GM19035 (cell line): ENCODE results near the gene ATG2B.
"Not testable (repeated sequence)": the region's sequence is repeated elsewhere in the genome, so short reads cannot be mapped to it uniquely, and the experiment has no call there.

Source experiments
- ATAC-seq: cut with Tn5 transposase; IDR thresholded peaks from one replicate; pipeline ENCODE4 v1.9.1; 2021; ENCODE audit not compliant: unreplicated experiment

ATG2B gene

GRCh38 chr14:96254687-96255086 lies 108.5 kb downstream of the ATG2B start:
- ATAC-seq: no peak

DNA sequence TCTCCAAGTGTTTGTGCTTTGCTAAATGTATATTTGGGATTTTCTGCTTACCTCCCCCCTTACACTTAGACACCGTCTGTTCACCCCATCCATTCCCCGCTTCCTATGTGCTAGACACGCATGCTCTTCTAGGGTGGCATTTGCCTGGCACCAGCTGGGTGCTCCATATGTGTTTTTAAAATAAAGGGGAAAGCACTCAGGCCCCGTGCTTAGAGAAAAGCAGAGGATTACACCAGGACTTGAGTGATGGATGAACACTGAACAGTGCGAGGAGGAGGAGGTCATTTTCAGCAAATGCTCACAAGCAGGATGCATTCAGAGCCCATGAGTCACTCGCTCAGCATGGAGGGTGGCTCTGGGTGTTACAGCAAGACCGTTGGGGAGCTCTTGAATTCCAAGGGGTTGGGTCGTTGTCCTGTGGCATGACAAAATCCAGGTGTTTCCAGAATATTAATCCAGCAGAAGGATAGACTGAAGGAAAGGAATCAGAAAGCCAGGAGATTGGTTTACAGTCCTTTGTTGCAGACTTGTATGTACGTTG lies 110.1 kb downstream of the ATG2B start:
- ATAC-seq: no peak

- no peak for ATAC-seq
Measured at GRCh38 chr14:96252323-96252998, 110.7 kb downstream of the ATG2B start.

- no peak for ATAC-seq
Measured at GRCh38 chr14:96251656-96252155, 111.4 kb downstream of the ATG2B start.

DNA sequence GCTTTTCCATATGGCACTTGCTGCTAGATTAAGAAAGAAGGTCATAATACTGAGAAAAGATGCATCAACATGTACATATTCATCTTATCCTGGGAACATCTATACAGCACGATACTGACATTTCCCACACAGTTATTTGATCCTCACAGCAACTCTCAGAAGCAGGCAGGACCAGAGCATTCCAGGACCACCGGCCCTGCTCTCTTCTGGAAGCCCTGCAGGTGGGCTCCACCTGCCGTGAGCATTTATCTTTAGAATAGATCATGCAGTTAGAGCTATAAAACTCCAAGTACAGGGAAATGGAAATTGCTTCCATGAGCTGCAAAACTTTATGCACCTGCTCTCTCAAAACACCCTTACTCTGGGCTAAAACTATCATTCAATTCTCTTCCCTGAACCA lies 112.7 kb downstream of the ATG2B start:
- no peak for ATAC-seq

GRCh38 chr14:96249029-96249428 lies 114.1 kb downstream of the ATG2B start:
- ATAC-seq: no peak

DNA sequence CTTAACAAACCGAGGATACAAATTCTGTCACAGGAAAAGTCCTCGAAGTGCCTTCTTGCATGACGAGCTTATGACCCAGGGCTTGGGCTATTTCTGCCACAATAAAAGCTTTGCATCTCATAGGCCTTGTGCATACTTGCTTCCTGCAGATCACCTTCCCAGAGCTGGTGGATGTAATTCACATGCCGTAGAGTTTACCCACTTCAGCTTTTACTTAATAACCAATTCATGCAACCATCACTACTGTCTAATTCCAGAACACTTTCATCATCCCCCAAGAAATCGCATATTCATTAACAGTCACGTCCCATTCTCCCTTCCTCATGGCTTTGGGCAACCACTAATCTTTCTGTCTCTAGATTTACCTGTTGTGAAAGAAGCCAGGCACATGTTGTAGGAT lies 116.1 kb downstream of the ATG2B start:
- ATAC-seq: no peak

DNA sequence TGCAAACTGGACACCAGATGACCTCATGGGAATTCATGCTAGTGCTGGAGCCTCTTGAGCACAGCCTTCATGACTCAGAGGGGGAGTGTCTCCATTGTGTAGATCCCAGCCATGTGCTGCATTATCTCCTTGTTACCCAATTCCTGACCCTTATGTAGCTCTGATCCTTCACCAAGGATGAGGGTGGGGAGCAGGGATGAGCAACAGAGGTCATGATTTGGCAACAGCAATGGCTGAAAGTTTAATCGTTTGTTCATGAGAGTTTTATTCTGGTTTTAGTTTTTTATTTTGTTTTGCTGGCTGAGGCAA lies 116.6 kb downstream of the ATG2B start:
- no peak for ATAC-seq

DNA sequence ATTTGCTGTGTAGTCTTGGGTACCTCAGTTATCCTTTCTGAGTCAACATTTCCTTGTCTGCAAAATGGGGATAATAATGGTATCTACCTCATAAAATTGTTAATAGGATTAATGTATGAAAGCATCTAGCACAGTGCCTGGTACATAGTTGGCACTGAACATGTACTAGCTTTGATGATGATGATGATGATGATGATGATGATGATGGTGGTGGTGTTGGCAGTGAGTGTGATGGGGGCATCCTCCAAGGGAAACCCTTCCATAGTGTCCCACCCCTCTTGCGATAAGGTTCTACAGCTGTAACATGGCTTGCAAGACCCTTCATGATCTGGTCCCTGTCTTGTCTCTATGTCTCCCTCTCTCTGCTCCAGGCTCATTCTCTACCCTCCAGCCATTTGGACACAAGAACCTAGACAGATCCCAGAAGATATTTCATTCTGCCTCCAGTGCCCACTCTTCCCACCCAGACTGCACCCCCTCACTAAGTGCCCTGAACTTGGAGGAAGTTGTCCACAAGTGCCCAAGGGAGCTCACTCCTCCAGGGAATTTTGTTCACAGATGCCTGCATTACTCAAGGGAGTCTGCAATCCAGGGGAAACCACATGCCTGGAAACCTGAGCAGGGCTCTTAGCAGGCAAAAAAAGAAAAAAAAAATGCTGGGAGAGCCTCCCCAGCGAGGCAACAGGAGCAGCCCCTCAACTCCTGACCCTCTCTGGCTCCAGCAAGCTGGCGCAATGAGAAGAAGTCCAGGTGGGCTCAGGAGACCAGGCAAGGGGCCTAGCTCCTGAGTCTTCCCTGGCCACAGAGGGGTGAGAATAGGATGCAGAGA lies 117.2 kb downstream of the ATG2B start:
- ATAC-seq: no peak

GRCh38 chr14:96245074-96245473 lies 118.1 kb downstream of the ATG2B start:
- not testable (repeated sequence) for ATAC-seq

- no peak for ATAC-seq
Measured at GRCh38 chr14:96243785-96244184, 119.4 kb downstream of the ATG2B start.

- no peak for ATAC-seq
Measured at GRCh38 chr14:96242126-96242525, 121.0 kb downstream of the ATG2B start.

- no peak for ATAC-seq
Measured at GRCh38 chr14:96240641-96241040, 122.5 kb downstream of the ATG2B start.

- no peak for ATAC-seq
Measured at GRCh38 chr14:96239711-96240141, 123.4 kb downstream of the ATG2B start.

GRCh38 chr14:96238676-96239265 lies 124.4 kb downstream of the ATG2B start:
- no peak for ATAC-seq

DNA sequence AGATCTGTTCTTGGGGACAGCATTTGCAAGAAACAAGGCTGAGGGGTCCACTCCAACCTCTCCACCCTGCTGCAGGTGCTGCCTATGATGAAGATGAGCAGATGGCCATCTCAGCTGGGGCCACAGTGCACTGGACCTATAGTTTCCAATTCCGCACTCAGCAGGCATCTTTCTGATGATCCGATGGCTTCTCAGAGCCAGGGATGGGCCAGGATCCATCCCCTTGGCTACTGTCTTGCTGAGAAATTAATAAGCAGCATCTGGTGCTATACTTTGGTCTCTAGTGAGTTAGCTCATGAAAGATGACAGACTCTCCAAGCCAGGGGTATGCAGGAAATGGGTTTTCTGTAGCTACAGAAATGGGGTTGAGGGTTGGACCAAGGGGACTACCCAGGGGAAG lies 125.5 kb downstream of the ATG2B start:
- ATAC-seq: no peak

- no peak for ATAC-seq
Measured at GRCh38 chr14:96235426-96235825, 127.7 kb downstream of the ATG2B start.

- ATAC-seq: no peak
Measured at GRCh38 chr14:96233661-96234060, 129.5 kb downstream of the ATG2B start.

GRCh38 chr14:96232506-96232905 lies 130.6 kb downstream of the ATG2B start:
- ATAC-seq: no peak

DNA sequence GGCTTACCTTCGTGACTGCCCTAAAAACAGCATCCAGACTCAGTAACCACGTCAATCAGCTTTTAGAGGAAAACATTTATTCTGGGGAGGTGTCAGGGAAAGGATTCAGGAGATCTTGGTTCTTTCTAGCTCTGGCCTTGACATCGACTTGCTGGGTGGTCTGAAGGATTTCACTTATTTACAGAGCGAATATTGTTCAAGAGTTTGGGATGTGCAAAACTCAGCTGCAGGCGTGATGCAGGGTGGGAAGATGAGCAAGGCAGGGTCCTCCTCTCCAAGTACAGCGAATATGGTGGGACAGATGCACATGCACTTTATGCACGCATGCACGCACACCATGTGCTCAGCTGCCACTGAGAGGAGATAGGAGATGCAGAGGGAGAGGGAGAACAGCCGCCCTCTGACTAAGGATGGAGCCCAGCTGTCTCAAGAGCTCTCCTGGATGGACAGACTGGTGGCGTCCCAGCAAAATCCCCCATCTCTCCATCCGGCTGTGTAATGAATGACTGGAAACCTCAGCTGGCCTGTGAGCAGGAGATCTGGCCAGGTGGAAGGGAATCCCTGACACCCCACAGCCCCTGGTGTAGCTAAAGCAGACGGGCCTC lies 131.5 kb downstream of the ATG2B start:
- ATAC-seq: no peak

- no peak for ATAC-seq
Measured at GRCh38 chr14:96231056-96231455, 132.1 kb downstream of the ATG2B start.
